Activated T-cell treated with anti-CD3 and anti-CD28 coated beads for 1 hour (primary cell): ENCODE data around the gene NTMT2.
"Not testable (repeated sequence)": the region's sequence is repeated elsewhere in the genome, so short reads cannot be mapped to it uniquely, and the experiment has no call there.

Source experiments
- DNase-seq: peaks from one replicate; pipeline ENCODE4 v3.0.0-alpha.2; 2020; ENCODE audit warnings: low read depth

NTMT2 gene

GRCh38 chr1:170145770-170146676 lies at the start of gene NTMT2:
Gene NTMT2 (plus strand): TSS chr1:170145959. CDS start chr1:170146108, 149 bp downstream.
- no peak for DNase-seq

GRCh38 chr1:170095976-170096748 lies 49.6 kb upstream of the NTMT2 start:
- no peak for DNase-seq

- no peak for DNase-seq
Measured at GRCh38 chr1:170096806-170097340, 48.9 kb upstream of the NTMT2 start.

GRCh38 chr1:170097449-170097948 lies 48.3 kb upstream of the NTMT2 start:
- no peak for DNase-seq

GRCh38 chr1:170113140-170113539 lies 32.6 kb upstream of the NTMT2 start:
- not testable (repeated sequence) for DNase-seq

GRCh38 chr1:170114906-170115305 lies 30.9 kb upstream of the NTMT2 start:
- DNase-seq = no peak

- no peak for DNase-seq
Measured at GRCh38 chr1:170122366-170122765, 23.4 kb upstream of the NTMT2 start.

GRCh38 chr1:170125269-170125668 lies 20.5 kb upstream of the NTMT2 start:
- no peak for DNase-seq

GRCh38 chr1:170126696-170127095 lies 19.1 kb upstream of the NTMT2 start:
- no peak for DNase-seq

GRCh38 chr1:170131450-170131849 lies 14.3 kb upstream of the NTMT2 start:
- DNase-seq = no peak

- DNase-seq = no peak
Measured at GRCh38 chr1:170131984-170132383, 13.8 kb upstream of the NTMT2 start.

- no peak for DNase-seq
Measured at GRCh38 chr1:170133766-170134495, 11.8 kb upstream of the NTMT2 start.

- DNase-seq = no peak
Measured at GRCh38 chr1:170134521-170134920, 11.2 kb upstream of the NTMT2 start.

- DNase-seq = no peak
Measured at GRCh38 chr1:170140371-170140770, 5.4 kb upstream of the NTMT2 start.

GRCh38 chr1:170145061-170145460 lies 698 bp upstream of the NTMT2 start:
- DNase-seq = no peak

GRCh38 chr1:170146720-170147263 lies 1.0 kb downstream of the NTMT2 start:
- no peak for DNase-seq

GRCh38 chr1:170149241-170149640 lies 3.5 kb downstream of the NTMT2 start:
- DNase-seq = no peak

GRCh38 chr1:170150016-170150415 lies 4.3 kb downstream of the NTMT2 start:
- no peak for DNase-seq

GRCh38 chr1:170150921-170151320 lies 5.2 kb downstream of the NTMT2 start:
- no peak for DNase-seq

GRCh38 chr1:170153417-170153816 lies 7.7 kb downstream of the NTMT2 start:
- DNase-seq = no peak

GRCh38 chr1:170155055-170155454 lies 9.3 kb downstream of the NTMT2 start:
- no peak for DNase-seq

- no peak for DNase-seq
Measured at GRCh38 chr1:170156594-170156993, 10.8 kb downstream of the NTMT2 start.
